ENCODE data around the gene PRR29. TPM values are rescaled to one million over a fixed set of nuclear protein-coding genes. Genes with fewer than 3 reads are reported as not detected.
"Not testable (repeated sequence)": the region's sequence is repeated elsewhere in the genome, so short reads cannot be mapped to it uniquely, and the experiment has no call there.

The PRR29 gene
- total RNA-seq, 1 experiment from 2014 or later: 3.9 TPM

DNA sequence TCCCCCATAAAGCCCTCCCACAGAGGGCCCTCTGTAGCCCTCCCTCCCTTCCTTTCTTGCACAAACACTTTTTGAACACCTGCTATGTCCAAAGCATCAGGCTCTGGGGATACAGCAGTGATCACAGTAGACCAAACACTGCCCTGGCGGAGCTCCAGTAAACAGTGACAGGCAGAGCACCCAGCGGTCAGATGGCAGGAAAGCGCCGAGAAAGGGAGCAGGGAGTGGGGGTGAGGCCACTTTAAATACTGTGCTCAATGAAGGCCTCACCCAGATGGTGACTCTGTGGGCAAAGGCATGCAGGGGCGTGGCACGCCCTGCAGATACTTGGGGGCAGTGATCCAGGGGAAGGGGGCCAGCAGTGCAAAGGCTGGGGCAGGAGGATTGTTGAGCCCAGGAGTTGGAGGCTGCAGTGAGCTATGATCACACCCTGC is 7.6 kb downstream of the PRR29 start:
- peak; percentile 75 for DNase-seq (ENCODE audit: low read depth)
- in situ Hi-C loops (cut with HindIII; ENCODE audit: low pct_unique_long_range_greater_than_20kb, low sequenced_read_pairs): no loop called here

DNA sequence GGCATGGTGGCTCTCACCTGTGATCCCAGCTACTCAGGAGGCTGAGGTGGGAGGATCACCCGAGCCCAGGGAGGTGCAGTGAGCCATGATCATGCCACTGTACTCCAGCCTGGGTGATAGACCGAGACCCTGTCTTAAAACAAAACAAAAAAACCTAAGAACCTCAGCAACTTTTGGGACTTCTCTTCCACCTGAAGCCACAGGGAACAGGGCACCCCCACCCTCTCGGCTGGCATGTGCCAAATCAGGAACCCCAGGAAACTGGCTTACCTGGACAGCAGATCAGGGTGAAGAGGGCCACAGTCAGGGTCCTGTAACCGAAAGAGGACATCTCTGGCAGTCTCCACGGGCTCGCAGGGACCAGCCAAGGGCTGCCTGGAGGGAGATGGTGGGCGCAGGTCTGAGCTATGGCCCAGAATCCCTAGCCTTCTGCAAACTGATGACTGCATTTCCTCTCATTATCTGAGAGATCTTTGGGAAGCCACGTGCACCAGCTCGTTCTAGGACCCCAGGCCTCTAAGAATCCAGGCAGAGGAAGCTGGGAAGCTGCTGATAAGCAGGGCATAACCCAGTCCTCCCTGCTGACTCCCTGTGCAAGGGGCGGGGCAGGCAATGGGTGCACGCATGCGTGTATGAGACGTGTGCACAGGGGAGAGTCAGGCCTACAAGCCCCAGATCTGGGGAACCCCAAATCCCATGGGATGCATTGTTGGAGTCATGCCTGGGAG is 8.4 kb downstream of the PRR29 start:
- no peak for DNase-seq (ENCODE audit: low read depth)
- in situ Hi-C loops (cut with HindIII; ENCODE audit: low pct_unique_long_range_greater_than_20kb, low sequenced_read_pairs): no loop called here

DNA sequence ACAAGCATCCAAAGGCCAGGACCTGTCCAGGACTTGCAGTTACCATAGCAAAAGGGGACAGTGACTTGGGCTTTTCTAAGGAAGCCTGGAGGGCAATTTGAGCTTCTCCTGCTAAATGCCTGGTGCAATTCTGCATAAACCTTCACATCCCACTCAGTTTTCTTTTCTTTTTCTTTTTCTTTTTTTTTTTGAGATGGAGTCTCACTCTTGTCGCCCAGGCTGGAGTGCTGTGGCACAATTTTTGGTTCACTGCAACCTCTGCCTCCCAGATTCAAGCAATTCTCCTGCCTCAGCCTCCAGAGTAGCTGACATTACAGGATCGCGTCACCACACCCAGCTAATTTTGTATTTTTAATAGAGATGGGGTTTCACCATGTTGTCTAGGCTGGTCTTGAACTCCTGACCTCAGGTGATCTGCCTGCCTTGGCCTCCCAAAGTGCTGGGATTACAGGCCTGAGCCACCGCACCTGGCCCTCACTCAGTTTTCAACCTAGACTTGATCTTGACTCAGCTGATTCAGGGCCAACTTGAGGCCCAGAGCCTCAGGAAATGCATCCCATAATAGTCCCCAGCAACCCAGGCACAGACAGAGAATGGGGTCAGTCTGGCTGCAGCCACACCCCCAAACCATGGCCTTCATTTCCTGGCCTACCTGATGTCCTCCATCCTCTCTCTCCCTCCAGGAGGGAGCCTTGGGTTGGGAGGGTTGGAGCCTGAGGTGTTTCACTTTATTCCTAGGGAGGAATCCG is 9.1 kb downstream of the PRR29 start:
- in situ Hi-C loops (cut with HindIII; ENCODE audit: low pct_unique_long_range_greater_than_20kb, low sequenced_read_pairs); DNase-seq (ENCODE audit: low read depth): not testable (repeated sequence)

DNA sequence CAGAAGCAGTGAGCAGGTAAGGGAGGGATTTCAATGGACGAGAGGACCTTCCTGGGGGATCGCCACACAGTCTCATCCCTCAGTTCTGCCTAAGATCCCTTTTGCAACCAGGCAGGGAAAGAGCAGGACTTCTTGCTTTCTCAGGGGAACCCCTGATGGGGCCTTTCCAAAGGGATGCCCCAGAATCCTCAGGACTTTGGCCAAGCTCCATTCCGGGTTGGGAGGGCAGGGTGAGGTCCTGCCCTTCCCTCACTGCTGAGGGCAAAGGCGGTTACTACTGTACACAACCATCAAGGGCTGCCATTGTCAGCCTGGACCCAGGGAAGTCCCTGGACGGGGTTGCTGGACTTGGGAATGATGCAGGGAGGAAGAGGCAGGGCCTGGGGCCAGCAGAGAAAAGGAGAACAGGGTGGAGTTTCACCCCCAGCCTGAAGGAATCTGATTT is 9.7 kb downstream of the PRR29 start:
- in situ Hi-C loops (cut with HindIII; ENCODE audit: low pct_unique_long_range_greater_than_20kb, low sequenced_read_pairs): no loop called here
- DNase-seq (ENCODE audit: low read depth): no peak

DNA sequence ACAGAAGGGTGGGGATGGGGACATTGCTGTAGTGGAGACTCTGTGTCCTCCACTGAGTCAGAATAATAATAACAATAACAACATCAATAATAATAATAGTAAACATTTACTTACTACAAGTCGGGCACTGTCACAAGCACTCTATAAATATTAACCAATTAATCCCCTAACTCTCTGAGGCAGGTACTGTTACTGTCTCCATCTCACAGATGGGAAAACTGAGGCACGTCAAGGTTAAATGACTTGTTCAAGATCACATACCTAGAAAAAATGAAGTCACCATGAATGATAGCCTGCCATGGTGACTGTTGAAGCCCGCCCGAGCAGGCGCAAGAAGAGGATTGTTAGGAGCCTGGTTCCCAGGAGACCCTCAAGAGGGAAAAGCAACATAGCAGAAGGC is 10.2 kb downstream of the PRR29 start:
- in situ Hi-C loops (cut with HindIII; ENCODE audit: low pct_unique_long_range_greater_than_20kb, low sequenced_read_pairs): no loop called here
- no peak for DNase-seq (ENCODE audit: low read depth)

DNA sequence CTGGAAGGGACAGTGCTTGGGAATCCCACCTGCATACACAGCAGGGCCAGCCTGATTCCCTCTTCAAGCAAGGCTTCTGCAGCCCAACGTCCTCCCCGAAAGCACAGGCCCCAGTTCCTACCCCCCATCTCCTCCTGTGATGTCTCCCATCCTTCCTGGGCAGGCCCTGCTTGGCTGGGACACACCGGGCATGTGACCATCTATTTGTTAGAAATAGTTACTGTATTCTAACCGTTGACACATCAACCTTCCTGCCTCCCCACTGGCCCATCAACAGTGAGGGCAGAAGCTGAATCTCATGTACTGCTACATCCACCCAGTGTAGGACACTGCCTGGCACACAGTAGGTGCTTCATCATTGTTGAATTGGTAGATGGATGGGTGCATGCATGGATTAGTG is 10.7 kb downstream of the PRR29 start:
- no peak for DNase-seq (ENCODE audit: low read depth)
- in situ Hi-C loops (cut with HindIII; ENCODE audit: low pct_unique_long_range_greater_than_20kb, low sequenced_read_pairs): no loop called here

DNA sequence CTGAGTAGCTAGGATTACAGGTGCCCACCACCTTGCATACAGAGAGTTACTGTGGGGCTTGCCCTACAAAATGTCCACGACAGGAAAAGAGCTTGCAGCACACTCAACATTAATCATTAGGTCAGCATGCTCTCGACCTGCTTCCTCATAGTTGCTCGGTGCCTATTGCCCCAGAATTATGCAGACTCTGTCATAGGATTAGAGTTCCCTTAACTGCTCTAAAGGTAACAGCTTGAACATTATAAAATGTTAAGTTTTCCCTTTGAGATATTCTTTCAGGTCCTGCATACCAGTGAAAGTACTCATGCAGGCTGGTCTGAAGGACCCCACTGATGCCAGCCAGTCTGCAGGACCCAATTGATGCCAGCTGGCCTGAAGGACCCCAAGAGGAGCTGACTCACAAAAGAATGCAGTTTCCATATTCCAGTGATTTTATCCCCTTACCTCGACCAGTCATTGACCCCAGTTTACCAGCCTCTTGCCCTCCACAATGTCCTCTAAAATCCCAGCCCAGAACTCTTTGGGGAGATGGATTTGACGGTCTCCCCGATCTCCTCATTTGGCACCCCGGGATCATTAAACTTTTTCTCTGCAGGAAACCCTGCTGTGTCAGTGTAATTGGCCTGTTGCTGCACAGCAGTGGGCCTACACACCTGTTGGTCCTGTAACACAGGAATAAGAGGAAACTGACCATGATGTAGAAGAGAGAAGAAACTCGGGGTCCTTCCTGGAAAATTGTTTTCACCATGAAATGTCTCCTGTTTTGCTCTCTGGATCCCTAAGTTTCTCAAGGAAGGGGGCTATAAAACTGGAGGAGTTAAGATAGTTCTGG is 11.6 kb downstream of the PRR29 start:
- DNase-seq (ENCODE audit: low read depth): no peak
- in situ Hi-C loops (cut with HindIII; ENCODE audit: low pct_unique_long_range_greater_than_20kb, low sequenced_read_pairs): no loop called here

DNA sequence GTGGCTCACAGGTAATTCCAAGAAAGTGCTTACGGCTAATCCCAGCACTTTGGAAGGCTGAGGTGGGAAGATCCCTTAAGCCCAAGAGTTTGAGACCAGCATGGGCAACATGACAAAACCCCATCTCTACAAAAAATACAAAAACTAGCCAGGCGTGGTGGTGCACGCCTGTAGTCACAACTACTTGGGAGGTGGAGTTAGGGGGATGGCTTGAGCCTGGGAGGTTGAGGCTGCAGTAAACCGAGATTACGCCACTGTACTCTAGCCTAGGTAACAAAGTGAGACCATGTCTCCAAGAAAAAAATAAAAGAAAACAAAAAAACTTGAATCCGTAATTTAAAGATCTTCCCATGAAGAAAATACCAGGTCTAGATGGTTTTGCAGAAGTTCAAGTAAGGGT is 17.3 kb downstream of the PRR29 start:
- no peak for DNase-seq (ENCODE audit: low read depth)
- in situ Hi-C loops (cut with HindIII; ENCODE audit: low pct_unique_long_range_greater_than_20kb, low sequenced_read_pairs): no loop called here

DNA sequence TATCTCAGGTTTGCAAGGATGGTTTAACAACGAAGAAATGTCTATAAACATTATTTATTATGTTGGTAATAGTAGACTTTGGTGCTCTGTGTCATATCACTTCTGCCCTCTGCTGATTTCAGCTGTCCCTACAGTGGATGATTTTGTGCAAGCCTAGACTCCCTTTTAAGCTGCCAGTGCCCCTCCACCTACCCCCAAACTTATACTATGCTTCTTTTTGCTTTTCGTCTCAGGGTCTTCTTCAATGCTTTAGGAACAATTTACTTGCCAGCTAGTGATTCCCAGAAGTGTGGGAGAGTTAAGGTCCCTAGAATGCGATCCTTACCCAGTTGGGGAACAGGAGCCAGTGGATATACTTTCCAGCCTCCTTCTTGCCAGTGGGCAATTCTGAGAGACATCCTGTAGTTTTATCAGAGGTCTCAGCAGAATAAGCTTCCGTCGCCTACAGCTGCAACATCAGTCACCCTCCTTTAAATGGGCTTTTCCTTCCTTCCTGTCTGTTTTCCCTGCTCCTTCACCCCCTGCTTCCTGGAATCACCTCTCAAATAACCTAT is 18.2 kb downstream of the PRR29 start:
- in situ Hi-C loops (cut with HindIII; ENCODE audit: low pct_unique_long_range_greater_than_20kb, low sequenced_read_pairs): no loop called here
- no peak for DNase-seq (ENCODE audit: low read depth)

DNA sequence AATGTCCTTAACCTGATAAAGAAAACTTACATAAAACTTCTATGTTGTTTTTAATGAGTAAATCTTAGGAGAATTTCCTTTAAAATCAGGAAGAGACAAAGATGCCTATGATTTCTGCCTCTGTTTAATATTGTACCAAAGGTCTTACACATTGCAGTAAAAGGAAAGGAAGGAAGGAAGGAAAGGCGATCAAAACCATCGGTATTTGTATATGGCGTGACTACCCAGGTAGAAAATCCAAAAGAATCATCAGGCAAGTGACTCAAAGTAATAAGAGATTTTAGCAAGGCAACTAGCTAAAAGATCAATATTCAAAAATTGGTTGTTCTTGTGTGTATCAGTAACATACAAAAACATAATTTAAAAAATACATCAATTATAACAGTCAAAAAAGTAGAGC is 18.8 kb downstream of the PRR29 start:
- in situ Hi-C loops (cut with HindIII; ENCODE audit: low pct_unique_long_range_greater_than_20kb, low sequenced_read_pairs): no loop called here
- DNase-seq (ENCODE audit: low read depth): no peak

DNA sequence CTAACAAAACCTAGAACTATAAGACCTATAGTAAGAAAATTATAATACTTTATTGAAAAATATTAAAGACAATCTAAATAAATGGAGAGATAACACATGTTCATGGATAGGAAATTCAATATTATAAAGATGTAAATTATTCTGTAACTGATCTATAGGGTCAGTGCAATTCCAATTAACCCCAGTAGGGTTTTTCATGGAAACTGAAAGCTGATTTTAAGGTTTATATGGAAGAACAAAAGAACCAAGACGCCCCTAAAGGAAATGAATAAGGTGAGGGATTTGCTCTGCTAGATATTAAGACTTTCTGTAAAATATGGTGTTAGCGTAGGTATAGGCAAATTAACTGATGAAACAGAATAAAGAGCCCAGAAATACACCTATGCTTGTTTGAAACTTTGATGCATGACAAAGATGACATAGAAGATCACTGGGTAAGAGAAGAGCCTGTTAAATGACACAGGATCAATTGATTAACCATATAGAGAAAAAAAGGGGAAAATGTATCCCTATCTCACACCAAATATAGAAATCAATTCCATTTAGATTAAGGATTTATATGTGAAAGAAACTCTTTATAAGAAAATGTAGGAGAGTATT is 19.3 kb downstream of the PRR29 start:
- in situ Hi-C loops (cut with HindIII; ENCODE audit: low pct_unique_long_range_greater_than_20kb, low sequenced_read_pairs): no loop called here
- DNase-seq (ENCODE audit: low read depth): no peak

DNA sequence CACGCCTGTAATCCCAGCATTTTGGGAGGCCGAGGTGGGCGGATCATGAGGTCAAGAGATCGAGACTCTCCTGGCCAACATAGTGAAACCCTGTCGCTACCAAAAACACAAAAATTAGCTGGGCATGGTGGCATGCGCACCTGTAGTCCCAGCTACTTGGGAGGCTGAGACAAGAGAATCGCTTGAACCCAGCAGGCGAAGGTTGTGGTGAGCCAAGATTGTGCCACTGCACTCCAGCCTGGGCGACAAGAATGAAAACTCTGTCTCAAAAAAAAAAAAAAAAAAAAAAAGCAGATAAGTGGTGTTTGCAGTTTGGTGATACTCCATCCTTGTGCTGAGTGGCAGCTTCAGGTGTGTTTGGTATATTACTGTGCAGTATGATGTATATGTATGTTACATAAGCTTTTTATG is 21.4 kb downstream of the PRR29 start:
- in situ Hi-C loops (cut with HindIII; ENCODE audit: low pct_unique_long_range_greater_than_20kb, low sequenced_read_pairs); DNase-seq (ENCODE audit: low read depth): not testable (repeated sequence)

DNA sequence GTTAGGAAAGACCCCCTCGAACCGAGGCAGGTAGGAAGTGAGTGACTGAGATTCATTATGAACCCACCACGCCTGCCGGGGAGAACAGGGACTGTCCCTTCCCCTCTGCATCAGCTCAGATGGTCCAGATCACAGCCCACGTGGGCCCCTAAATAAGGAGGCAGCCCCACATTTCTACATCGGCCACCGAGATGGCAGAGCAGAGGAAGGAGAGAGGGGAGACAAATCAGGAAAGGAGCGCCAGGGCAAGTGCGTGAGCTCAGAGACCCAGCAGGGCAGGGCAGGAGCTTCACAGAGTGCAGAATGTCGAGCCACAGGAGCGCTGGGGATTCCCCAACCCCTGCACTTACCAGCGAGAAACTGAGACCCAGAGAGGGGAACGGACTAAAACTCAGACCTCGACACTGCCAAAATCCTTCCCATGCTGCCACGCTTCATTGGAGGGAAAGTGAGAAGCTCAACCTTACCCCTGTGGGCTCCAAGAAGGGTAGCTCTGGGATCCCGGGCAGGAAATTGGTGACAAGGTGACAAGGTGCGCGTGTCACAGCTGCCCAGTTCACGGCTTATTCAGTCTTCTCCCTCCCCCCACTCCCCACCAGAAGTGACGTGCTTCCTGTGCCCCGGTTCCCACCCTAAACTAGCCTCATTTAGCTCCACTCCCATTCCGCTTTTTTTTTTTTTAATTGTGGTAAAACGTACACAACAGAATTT is 22.1 kb downstream of the PRR29 start, which contains the start of gene ICAM2:
ICAM2 (minus strand) TSS at position 578 of the 711 bp plus-strand sequence. CDS start 13,942 bp downstream, outside the sequence.
- in situ Hi-C loops (cut with HindIII; ENCODE audit: low pct_unique_long_range_greater_than_20kb, low sequenced_read_pairs): no loop called here
- no peak for DNase-seq (ENCODE audit: low read depth)

DNA sequence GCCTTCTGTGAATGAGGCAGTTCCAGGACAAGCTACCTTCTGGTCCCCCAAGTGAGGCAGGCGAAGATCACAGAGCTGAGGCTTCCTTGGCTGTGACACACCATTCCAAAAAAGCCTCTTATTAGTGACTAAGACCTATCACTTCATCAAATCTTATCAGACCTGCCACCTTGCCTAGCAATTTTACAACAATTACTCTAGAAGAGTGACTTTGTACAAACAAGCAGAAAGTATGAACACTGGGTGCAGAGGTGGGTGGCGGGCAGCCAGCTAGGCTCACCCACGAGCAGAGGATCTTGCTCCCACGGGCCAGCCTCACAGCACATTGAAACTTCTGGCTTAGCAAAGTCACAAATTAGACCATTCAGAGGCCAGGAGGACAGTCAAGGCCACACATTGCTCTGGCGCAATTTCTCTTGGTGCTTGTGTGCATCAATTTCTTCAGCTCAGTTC is 24.5 kb downstream of the PRR29 start:
- in situ Hi-C loops (cut with HindIII; ENCODE audit: low pct_unique_long_range_greater_than_20kb, low sequenced_read_pairs): no loop called here
- no peak for DNase-seq (ENCODE audit: low read depth)

DNA sequence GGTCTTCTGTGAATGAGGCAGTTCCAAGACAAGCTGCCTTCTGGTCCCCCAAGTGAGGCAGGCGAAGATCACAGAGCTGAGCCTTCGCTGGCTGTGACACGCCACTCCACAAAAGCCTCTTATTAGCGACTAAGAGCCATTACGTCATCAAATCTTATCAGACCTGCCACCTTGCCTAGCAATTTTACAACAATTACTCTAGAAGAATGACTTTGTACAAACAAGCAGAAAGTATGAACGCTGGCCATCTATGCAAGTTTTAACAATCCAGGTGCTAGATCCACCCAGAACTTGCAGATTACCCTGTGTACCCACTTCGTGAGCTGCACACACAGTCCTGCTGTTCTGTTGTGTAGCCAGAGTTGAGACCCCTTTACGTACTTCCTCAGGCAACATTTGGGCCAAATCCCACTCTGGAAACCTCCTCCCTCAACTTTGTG is 26.1 kb downstream of the PRR29 start:
- in situ Hi-C loops (cut with HindIII; ENCODE audit: low pct_unique_long_range_greater_than_20kb, low sequenced_read_pairs): no loop called here
- no peak for DNase-seq (ENCODE audit: low read depth)

DNA sequence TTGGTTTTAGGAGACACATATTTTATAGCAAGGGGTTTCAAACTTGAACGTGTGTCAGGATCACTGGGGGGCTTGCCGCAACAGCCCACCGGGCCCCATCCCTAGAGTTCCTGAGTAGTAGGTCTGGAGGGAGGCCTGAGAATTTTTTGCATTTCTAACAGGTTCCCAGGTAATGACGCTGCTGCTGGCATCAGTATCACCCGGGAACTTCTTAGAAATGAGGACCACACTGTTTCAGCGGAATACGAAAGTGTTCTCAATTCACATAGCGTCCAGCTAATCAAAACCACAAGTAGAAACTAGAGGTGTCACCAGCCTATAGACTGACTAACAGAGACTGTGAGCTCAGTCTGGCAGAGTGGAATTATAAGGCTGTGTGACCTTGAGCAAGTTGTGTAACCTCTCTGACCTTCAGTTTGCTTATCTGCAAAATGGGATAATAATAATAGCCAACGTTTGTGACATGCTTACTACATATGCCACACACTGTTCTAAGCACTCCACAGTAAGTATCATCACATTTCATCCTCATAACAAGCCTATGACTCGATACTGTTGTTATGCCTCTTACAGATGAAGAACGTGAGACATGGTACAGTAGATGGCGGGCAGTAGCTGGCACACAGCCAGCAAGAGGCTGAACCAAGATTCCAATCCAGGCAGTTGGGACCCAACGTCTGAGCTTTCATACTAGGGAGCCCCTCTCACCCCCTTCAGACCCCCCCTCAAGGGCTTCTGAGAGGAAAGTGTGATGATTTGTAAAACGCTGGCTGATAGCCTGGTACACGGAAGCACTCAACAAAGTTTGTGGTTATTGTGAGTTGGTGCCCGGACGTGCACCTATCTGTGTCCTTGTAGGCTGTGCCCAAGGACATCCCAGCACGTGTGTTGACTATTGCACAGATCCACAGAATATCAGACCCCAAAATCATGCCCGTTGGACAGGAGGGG is 26.9 kb downstream of the PRR29 start:
- in situ Hi-C loops (cut with HindIII; ENCODE audit: low pct_unique_long_range_greater_than_20kb, low sequenced_read_pairs): no loop called here
- DNase-seq (ENCODE audit: low read depth): no peak
